Stomach smooth muscle (tissue), 2 donors: Measurements from ENCODE around the gene SLC7A6.

ENCODE experiments used
- H3K27ac ChIP-seq: one replicate; pipeline ENCODE4 v1.7.0; 2013; ENCODE audit warnings: mild to moderate bottlenecking, low read length, inconsistent platforms
- H3K27me3 ChIP-seq, 2 donors: one replicate each; pipeline ENCODE4 v1.7.0; 2013; ENCODE audit warnings: low read length in 2 of 2; ENCODE audit not compliant: insufficient read depth in 2 of 2, control insufficient read depth in 1 of 2
- H3K36me3 ChIP-seq, 2 donors: one replicate each; pipeline ENCODE4 v1.7.0; 2013; ENCODE audit warnings: low read length in 2 of 2; ENCODE audit not compliant: control insufficient read depth in 2 of 2, insufficient read depth in 2 of 2
- H3K4me1 ChIP-seq: one replicate; pipeline ENCODE4 v1.7.0; 2013; ENCODE audit warnings: low read length; ENCODE audit not compliant: control insufficient read depth, insufficient read depth
- H3K4me3 ChIP-seq, 2 donors: one replicate each; pipeline ENCODE4 v1.7.0; 2013; ENCODE audit warnings: low read length in 2 of 2
- H3K9ac ChIP-seq, 2 donors: one replicate each; pipeline ENCODE4 v1.7.0; 2013; ENCODE audit warnings: low read length in 2 of 2, mild to moderate bottlenecking in 1 of 2
- H3K9me3 ChIP-seq, 2 donors: one replicate each; pipeline ENCODE4 v1.7.0; 2013; ENCODE audit warnings: low read length in 2 of 2; ENCODE audit not compliant: control insufficient read depth in 2 of 2
- donor health status: healthy.
- donor health status: Pancreatic carcinoma.

SLC7A6 gene

DNA sequence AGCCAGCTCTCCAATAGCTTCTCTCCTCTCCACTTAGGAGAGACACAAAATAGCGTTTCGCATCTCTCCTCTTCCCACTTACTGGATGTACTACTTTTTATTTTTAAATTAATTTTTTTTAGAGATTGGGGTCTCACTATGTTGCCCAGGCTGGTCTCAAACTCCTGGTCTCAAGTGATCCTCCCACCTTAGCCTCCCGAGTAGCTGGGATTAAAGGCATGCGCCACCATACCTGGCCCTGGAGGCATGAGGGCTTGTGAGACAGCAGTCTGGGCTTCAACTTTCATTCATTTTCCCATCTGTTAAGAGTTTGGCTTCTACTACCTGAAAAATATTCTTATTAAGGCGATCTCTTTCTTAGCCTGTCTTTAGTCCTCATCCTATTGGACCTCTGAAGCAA is 28.1 kb downstream of the SLC7A6 start:
- Histone ChIP-seq H3K27me3 (no peaks in the 10 kb centered on the region), H3K9me3 (no peaks in the 10 kb centered on the region), H3K27ac (no peak overlapping the region), H3K36me3 (peaks cover 36 to 53% of the 10 kb centered on the region in 2 donors), H3K4me3 (no peak overlapping the region), H3K9ac (no peak overlapping the region), H3K4me1 (peaks cover 6% of the 10 kb centered on the region)

- peaks cover 18% of the 10 kb centered on the region for H3K4me1 ChIP-seq
- H3K9me3 ChIP-seq: no peaks in the 10 kb centered on the region
- H3K27ac ChIP-seq: no peak overlapping the region
- H3K36me3 ChIP-seq: peaks cover 29 to 56% of the 10 kb centered on the region in 2 donors
- H3K4me3 ChIP-seq: no peak overlapping the region
- no peaks in the 10 kb centered on the region for H3K27me3 ChIP-seq
- no peak overlapping the region for H3K9ac ChIP-seq
Measured at GRCh38 chr16:68296291-68296690, 32.0 kb downstream of the SLC7A6 start.

- Histone ChIP-seq H3K9me3 (no peaks in the 10 kb centered on the region), H3K27me3 (no peaks in the 10 kb centered on the region), H3K27ac (no peak overlapping the region), H3K4me3 (no peak overlapping the region), H3K36me3 (peaks cover 27 to 52% of the 10 kb centered on the region in 2 donors), H3K4me1 (peaks cover 18% of the 10 kb centered on the region), H3K9ac (no peak overlapping the region)
Measured at GRCh38 chr16:68296693-68297092, 32.4 kb downstream of the SLC7A6 start.

GRCh38 chr16:68297908-68298307 is 33.6 kb downstream of the SLC7A6 start:
- Histone ChIP-seq H3K9ac (no peak overlapping the region), H3K36me3 (peaks cover 34 to 53% of the 10 kb centered on the region in 2 donors), H3K27ac (peak overlapping the region; percentile 75)

GRCh38 chr16:68298312-68298711 is 34.0 kb downstream of the SLC7A6 start:
- Histone ChIP-seq H3K9me3 (no peaks in the 10 kb centered on the region), H3K36me3 (peaks cover 35 to 53% of the 10 kb centered on the region in 2 donors), H3K27me3 (no peaks in the 10 kb centered on the region), H3K9ac (no peak overlapping the region), H3K4me3 (no peak overlapping the region), H3K4me1 (peaks cover 18% of the 10 kb centered on the region), H3K27ac (peak overlapping the region; percentile 75)

More at GRCh38 chr16:68297908-68298307, 33.6 kb downstream of the SLC7A6 start:
- no peaks in the 10 kb centered on the region for H3K27me3 ChIP-seq
- H3K4me1 ChIP-seq: peaks cover 18% of the 10 kb centered on the region
- no peaks in the 10 kb centered on the region for H3K9me3 ChIP-seq
- H3K4me3 ChIP-seq: no peak overlapping the region

DNA sequence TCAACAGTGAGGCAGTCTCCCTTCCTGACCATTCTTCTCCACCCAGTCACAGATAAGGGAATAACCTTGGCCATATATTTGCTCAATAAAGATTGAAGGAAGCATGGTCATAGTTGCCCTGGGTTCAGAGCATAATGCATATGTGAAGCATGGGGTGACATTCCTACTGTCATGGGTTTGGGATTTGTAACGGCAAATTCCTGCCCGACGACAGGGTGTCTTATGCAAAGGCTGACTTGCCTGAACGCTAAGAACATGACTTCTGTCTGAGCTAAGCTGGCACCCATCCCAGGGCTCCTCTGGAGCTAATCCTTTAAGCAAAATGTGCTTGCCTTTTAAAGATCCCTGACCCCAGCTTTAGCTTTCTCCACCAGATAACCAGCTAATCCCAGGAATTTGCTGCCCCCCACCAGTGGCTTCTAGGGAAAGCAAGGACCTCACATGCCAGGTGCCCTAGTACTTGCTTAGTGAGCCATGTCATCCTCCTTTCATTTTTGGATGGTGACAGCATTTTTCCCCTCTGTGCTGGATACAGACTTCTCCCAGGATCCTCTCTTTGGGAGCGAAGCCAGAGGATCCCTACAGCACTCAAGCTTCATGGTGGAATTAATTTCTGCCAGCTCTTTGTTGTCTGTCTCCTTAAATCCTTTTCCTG is 34.7 kb downstream of the SLC7A6 start:
- Histone ChIP-seq H3K36me3 (peaks cover 42 to 52% of the 10 kb centered on the region in 2 donors), H3K27ac (peak overlapping the region; percentile 75), H3K27me3 (no peaks in the 10 kb centered on the region), H3K4me3 (peak overlapping the region in 1 of 2 donors; percentile 29), H3K9me3 (no peaks in the 10 kb centered on the region), H3K9ac (no peak overlapping the region), H3K4me1 (peaks cover 18% of the 10 kb centered on the region)

DNA sequence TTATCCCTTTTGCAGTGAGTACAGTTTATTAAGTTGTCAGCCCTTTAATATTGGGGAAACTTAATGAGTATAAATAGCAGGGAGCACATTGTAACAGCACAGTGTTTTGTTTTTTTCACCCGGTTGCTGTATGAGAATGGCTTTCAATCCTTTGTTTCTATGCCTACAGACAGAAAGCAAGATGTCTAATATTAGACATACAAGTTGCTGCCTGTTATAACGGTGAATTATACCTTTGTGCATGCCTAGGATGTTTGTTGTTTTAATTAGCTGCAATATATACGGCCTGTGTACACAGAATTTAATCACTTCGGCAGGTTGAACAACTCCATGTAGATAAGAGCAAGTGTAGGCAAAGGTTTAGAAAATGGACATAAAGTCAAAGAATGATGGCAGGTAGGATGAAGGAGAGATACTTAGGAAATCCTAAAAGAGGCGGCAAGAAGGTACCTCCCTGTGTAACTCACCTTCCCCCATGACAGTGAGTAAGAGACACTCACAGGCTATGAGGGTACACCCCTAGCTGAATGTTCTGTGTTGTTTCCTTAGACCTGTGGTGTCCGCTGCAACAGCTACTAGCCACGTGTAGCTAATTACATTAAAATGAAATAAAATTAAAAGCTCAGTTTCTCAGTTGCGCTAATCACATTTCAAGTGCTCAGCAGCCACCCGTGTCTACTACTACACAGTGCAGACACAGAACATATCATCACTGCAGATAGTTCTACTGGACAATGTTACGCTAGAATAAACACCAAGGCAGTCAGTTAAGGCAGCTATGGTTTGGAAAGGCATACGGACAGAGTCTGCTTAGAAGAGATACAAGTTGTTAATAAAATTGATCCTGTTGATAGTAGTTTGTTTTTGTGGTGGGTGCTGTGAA is 35.5 kb downstream of the SLC7A6 start:
- H3K27ac ChIP-seq: peak overlapping the region; percentile 75
- H3K9ac ChIP-seq: peak overlapping the region in 1 of 2 donors; percentile 6
- no peaks in the 10 kb centered on the region for H3K9me3 ChIP-seq
- no peak overlapping the region for H3K4me3 ChIP-seq
- H3K36me3 ChIP-seq: peaks cover 42 to 48% of the 10 kb centered on the region in 2 donors
- H3K27me3 ChIP-seq: no peaks in the 10 kb centered on the region
- H3K4me1 ChIP-seq: peaks cover 18% of the 10 kb centered on the region

DNA sequence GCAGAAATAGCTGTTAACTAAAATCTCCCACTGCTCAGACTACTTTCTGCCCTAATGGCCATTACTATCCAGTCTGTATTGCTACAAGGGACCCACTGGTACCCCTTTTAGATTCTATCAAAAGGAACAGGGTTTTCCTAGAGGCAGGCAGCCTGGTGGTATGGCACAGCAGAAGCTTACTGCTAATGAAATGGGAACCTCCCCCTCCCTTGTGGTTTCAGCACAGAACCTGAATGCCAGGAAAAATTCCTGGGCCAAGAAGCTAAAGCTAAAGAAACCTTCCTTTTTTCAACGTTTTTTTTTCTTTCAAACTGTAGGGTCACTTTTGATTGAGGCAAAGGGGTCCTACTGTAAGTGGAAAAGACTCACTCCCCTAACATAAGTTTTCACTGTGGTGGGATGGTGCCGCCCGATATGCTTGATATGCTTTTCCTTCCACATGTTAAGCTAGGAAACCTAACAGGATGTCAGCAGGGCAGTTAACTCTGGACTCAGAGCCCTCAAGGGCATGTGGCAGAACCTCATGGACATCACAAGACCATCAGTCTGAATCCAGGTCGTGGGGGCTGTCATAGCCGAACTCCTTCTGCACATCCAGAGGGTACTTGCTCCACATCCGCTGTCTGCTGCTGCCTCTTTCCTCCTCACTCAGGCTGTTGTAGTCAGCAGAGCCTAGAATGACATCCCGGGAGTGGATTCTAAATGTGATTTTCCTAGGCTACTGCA is 36.6 kb downstream of the SLC7A6 start:
- Histone ChIP-seq H3K36me3 (peaks cover 43 to 55% of the 10 kb centered on the region in 2 donors), H3K4me3 (no peak overlapping the region), H3K27me3 (no peaks in the 10 kb centered on the region), H3K4me1 (peaks cover 18% of the 10 kb centered on the region), H3K9me3 (no peaks in the 10 kb centered on the region), H3K9ac (peak overlapping the region in 1 of 2 donors; percentile 6), H3K27ac (no peak overlapping the region)

DNA sequence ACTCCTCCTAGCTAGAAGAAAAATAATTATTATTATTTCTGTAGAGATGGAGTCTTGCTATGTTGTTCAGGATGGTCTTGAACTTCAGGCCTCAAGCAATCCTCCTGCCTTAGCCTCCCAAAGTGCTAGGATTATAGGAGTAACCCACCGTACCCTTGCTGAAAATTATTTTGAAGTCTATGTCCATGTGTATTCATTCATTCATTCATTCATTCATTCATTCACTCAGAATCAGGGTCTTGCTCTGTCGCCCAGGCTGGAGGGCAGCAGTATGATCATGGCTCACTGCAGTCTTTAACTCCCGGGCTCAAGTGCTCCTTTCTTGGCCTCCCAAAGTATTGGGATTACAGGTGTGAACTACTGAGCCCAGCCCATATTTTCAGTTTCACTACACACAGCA is 42.3 kb downstream of the SLC7A6 start:
- no peaks in the 10 kb centered on the region for H3K9me3 ChIP-seq
- H3K9ac ChIP-seq: no peak overlapping the region
- H3K27me3 ChIP-seq: no peaks in the 10 kb centered on the region
- H3K4me3 ChIP-seq: no peak overlapping the region
- H3K4me1 ChIP-seq: peaks cover 19% of the 10 kb centered on the region
- H3K36me3 ChIP-seq: peaks cover 25 to 29% of the 10 kb centered on the region in 2 donors
- H3K27ac ChIP-seq: no peak overlapping the region

GRCh38 chr16:68309799-68310198 is 45.5 kb downstream of the SLC7A6 start:
- Histone ChIP-seq H3K4me1 (peaks cover 20% of the 10 kb centered on the region), H3K27ac (no peak overlapping the region), H3K9ac (peak overlapping the region; percentile 67 to 90), H3K4me3 (peak overlapping the region; percentile 70 to 99), H3K36me3 (peaks cover 6 to 18% of the 10 kb centered on the region in 2 donors), H3K9me3 (no peaks in the 10 kb centered on the region), H3K27me3 (no peaks in the 10 kb centered on the region)
